HL-60 (cell line): ENCODE results near the gene TMEM123.

Experiments
- GABPA ChIP-seq: IDR thresholded peaks from 2 replicates; pipeline ENCODE4 v1.6.1; 2012; ENCODE audit warnings: low read depth
- POLR2AphosphoS5 ChIP-seq: IDR thresholded peaks from 2 replicates; pipeline ENCODE4 v1.6.1; 2012; ENCODE audit warnings: low read depth
- TF ChIP-seq, protein P1 (sequence below): IDR thresholded peaks from one replicate; pipeline ENCODE4 v1.5.1; 2011; ENCODE audit warnings: low read length, control low read depth, inconsistent platforms; ENCODE audit not compliant: insufficient read depth

DNA sequence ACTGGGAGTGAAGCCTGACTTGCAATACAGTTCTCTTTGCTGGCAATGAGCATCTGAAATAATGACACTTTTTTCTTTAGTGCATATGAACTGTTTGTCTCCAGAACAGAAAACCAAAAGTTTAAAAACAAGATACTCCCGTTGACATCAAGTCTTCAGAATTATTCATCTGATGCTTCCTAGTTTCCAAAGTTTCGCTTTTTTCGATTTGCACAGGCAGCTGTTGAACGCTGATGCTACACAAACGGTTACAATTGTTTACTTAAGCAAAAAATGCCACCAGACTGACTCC is 106.2 kb downstream of the TMEM123 start:
- TF ChIP-seq GABPA: no peak
- TF ChIP-seq, protein P1, sequence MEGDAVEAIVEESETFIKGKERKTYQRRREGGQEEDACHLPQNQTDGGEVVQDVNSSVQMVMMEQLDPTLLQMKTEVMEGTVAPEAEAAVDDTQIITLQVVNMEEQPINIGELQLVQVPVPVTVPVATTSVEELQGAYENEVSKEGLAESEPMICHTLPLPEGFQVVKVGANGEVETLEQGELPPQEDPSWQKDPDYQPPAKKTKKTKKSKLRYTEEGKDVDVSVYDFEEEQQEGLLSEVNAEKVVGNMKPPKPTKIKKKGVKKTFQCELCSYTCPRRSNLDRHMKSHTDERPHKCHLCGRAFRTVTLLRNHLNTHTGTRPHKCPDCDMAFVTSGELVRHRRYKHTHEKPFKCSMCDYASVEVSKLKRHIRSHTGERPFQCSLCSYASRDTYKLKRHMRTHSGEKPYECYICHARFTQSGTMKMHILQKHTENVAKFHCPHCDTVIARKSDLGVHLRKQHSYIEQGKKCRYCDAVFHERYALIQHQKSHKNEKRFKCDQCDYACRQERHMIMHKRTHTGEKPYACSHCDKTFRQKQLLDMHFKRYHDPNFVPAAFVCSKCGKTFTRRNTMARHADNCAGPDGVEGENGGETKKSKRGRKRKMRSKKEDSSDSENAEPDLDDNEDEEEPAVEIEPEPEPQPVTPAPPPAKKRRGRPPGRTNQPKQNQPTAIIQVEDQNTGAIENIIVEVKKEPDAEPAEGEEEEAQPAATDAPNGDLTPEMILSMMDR: no peak
- TF ChIP-seq POLR2AphosphoS5: no peak
